ENCODE data around the gene HSPA9.

GRCh38 chr5:138504799-138505198, 70.4 kb downstream of the HSPA9 start:
- TF ChIP-seq ZNF596 (tag by site-specific recombination; IDR thresholded peaks at IDR 0.05) (no peak), ZNF549 (tag by site-specific recombination; IDR thresholded peaks at IDR 0.05) (no peak)

All from HEK293 (cell line).